PC-3 (cell line): ENCODE results near the gene VCP. TPM values are rescaled to one million over a fixed set of nuclear protein-coding genes. Genes with fewer than 3 reads are reported as not detected.

Experiments
- ATAC-seq: fragments of 200-7000 bp; cut with Tn5 transposase; 2 replicates; pipeline ENCODE4 v1.9.1; 2020; ENCODE audit warnings: mild to moderate bottlenecking, moderate library complexity
- BruUV-seq: library from RNA; stranded (reverse); fragments of 400-500 nt; replicated peaks from 2 replicates; lab custom pipeline; 2021; lab: Mats Ljungman, UMichigan
- CTCF ChIA-PET: fragments of 300-600 bp; sonication (Branson Sonifier 250); formaldehyde crosslinking; loops from one replicate; lab custom pipeline; 2022; ENCODE audit warnings: antibody characterized with exemption; lab: Charles Lee
- POLR2A ChIA-PET: fragments of 300-600 bp; sonication (Branson Sonifier 250); formaldehyde crosslinking; loops from one replicate; lab custom pipeline; 2022; ENCODE audit warnings: antibody characterized with exemption; ENCODE audit not compliant: unreplicated experiment; lab: Charles Lee
- DNase-seq: peaks from one replicate; pipeline ENCODE4 v3.0.0-alpha.2; 2015
- H2AFZ ChIP-seq: fragments of 300-600 bp; sonication (generic); 2 replicates; pipeline ENCODE4 v1.6.0; 2016; ENCODE audit warnings: antibody characterized with exemption, low read length
- H3F3A ChIP-seq: fragments of 300-600 bp; sonication (generic); one replicate; pipeline ENCODE4 v1.6.0; 2017; ENCODE audit warnings: antibody characterized with exemption, low read length, control low read depth, mild to moderate bottlenecking; ENCODE audit not compliant: unreplicated experiment
- H3K27ac ChIP-seq: fragments of 300-600 bp; sonication (generic); 2 replicates; pipeline ENCODE4 v1.5.1; 2016; ENCODE audit warnings: mild to moderate bottlenecking, low read length
- H3K27me3 ChIP-seq: fragments of 300-600 bp; sonication (generic); 2 replicates; pipeline ENCODE4 v1.6.1; 2016; ENCODE audit warnings: low read length, mixed read lengths
- H3K36me3 ChIP-seq: fragments of 300-600 bp; sonication (generic); 2 replicates; pipeline ENCODE4 v1.6.1; 2016; ENCODE audit warnings: low read depth, mixed run types, low read length, mixed read lengths
- H3K4me1 ChIP-seq: fragments of 300-600 bp; sonication (generic); 2 replicates; pipeline ENCODE4 v1.5.1; 2016; ENCODE audit warnings: low read length; ENCODE audit not compliant: insufficient read depth
- H3K4me2 ChIP-seq: fragments of 300-600 bp; sonication (generic); 2 replicates; pipeline ENCODE4 v1.6.0; 2016; ENCODE audit warnings: low read length
- H3K4me3 ChIP-seq: fragments of 300-600 bp; sonication (generic); 2 replicates; pipeline ENCODE4 v1.5.1; 2016; ENCODE audit warnings: mild to moderate bottlenecking, low read length, mixed read lengths
- H3K79me2 ChIP-seq: fragments of 300-600 bp; sonication (generic); 2 replicates; pipeline ENCODE4 v1.6.1; 2017; ENCODE audit warnings: low read length, mixed read lengths
- H3K9ac ChIP-seq: fragments of 300-600 bp; sonication (generic); 2 replicates; pipeline ENCODE4 v1.6.0; 2016; ENCODE audit warnings: mild to moderate bottlenecking, low read length
- H3K9me2 ChIP-seq: fragments of 300-600 bp; sonication (generic); replicated peaks from 2 replicates; pipeline ENCODE4 v1.6.1; 2016; ENCODE audit warnings: mixed run types, low read length, mixed read lengths
- H3K9me3 ChIP-seq: fragments of 300-600 bp; sonication (generic); 2 replicates; pipeline ENCODE4 v1.6.1; 2016; ENCODE audit warnings: low read length, mixed read lengths
- H4K20me1 ChIP-seq: fragments of 300-600 bp; sonication (generic); 2 replicates; pipeline ENCODE4 v1.6.1; 2016; ENCODE audit warnings: low read length, mixed read lengths
- EZH2 ChIP-seq: fragments of 300-600 bp; sonication (generic); IDR thresholded peaks from one replicate; pipeline ENCODE4 v1.6.1; 2017; ENCODE audit warnings: antibody characterized with exemption, mild to moderate bottlenecking, low read length; ENCODE audit not compliant: unreplicated experiment
- EZH2phosphoT487 ChIP-seq: fragments of 300-600 bp; sonication (generic); IDR thresholded peaks from 2 replicates; pipeline ENCODE4 v1.6.1; 2018; ENCODE audit warnings: mild to moderate bottlenecking, antibody characterized with exemption, low read length, borderline replicate concordance
- intact Hi-C: fragments of 100-400 bp; cut with micrococcal nuclease; formaldehyde crosslinking; loops from 2 replicates; pipeline ENCODE4 v1.9.0; 2023
- total RNA-seq: library from RNA; depleted of rRNA; stranded (reverse); fragments of >200 nt; gene quantifications from 2 replicates; pipeline ENCODE4 v1.2.3, GENCODE V29; 2014
- TF ChIP-seq, protein P1 (sequence below): fragments of 300-600 bp; sonication (generic); conservative IDR thresholded peaks from 2 replicates; pipeline ENCODE4 v1.5.1; 2017; ENCODE audit warnings: antibody characterized with exemption, low read depth, mild to moderate bottlenecking, low read length

The VCP gene
- total RNA-seq, 1 experiment from 2014 or later, result 343 TPM

DNA sequence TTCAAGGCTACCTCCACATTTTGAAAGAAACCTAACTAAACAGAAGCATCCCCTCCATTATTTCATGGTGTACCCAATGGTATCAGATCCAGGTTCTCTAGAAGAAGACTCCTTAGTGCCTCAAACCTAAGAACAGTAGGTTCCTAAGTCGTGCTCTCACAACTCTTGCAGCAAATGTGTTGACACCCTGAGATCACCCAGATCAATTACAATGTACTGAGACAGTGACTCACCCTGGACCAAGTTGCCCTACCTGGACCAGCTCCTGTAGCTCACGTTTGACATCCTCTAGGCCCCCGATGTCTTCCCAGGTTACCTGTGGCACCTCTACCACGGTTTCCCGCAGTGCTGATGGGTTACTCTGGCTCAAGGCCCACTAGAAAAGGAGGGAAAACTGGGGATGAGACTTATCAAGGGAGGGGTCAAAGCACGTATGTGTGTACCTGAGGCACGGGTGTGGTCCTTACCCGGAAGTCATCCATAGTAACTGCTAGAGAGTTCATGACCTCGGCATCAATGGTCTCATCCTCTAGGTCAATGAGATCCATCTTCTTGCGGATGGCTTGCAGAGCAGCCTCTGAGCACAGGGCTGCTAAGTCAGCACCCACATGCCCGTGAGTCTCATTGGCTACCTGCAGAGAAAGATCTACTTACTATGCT lies 11.7 kb downstream of the VCP start:
- CTCF ChIA-PET, result no interaction called here
- H3K79me2 ChIP-seq, result peaks cover 14% of the 10 kb centered on the region; the same call in 1 of the 2 replicates
- no peak overlapping the region for H3K4me2 ChIP-seq
- no peak overlapping the region for H3K27ac ChIP-seq
- no peaks in the 10 kb centered on the region for H3K27me3 ChIP-seq
- no peak for DNase-seq
- no peaks in the 10 kb centered on the region for H3F3A ChIP-seq
- no peak for TF ChIP-seq EZH2
- no peak for TF ChIP-seq EZH2phosphoT487
- TF ChIP-seq, protein P1, sequence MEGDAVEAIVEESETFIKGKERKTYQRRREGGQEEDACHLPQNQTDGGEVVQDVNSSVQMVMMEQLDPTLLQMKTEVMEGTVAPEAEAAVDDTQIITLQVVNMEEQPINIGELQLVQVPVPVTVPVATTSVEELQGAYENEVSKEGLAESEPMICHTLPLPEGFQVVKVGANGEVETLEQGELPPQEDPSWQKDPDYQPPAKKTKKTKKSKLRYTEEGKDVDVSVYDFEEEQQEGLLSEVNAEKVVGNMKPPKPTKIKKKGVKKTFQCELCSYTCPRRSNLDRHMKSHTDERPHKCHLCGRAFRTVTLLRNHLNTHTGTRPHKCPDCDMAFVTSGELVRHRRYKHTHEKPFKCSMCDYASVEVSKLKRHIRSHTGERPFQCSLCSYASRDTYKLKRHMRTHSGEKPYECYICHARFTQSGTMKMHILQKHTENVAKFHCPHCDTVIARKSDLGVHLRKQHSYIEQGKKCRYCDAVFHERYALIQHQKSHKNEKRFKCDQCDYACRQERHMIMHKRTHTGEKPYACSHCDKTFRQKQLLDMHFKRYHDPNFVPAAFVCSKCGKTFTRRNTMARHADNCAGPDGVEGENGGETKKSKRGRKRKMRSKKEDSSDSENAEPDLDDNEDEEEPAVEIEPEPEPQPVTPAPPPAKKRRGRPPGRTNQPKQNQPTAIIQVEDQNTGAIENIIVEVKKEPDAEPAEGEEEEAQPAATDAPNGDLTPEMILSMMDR, result no peak
- peaks cover 26% of the 10 kb centered on the region; the same call in 1 of the 2 replicates for H4K20me1 ChIP-seq
- POLR2A ChIA-PET, result no interaction called here
- no peaks in the 10 kb centered on the region for H3K9me2 ChIP-seq
- peaks cover 94% of the 10 kb centered on the region for H3K36me3 ChIP-seq
- no peaks in the 10 kb centered on the region for H3K4me1 ChIP-seq
- ATAC-seq, result no peak
- intact Hi-C loops, result no loop called here
- no peak overlapping the region for H3K4me3 ChIP-seq
- no peak overlapping the region for H3K9ac ChIP-seq
- no peaks in the 10 kb centered on the region for H3K9me3 ChIP-seq
- BruUV-seq, result no TSS peak
- H2AFZ ChIP-seq, result no peak overlapping the region

DNA sequence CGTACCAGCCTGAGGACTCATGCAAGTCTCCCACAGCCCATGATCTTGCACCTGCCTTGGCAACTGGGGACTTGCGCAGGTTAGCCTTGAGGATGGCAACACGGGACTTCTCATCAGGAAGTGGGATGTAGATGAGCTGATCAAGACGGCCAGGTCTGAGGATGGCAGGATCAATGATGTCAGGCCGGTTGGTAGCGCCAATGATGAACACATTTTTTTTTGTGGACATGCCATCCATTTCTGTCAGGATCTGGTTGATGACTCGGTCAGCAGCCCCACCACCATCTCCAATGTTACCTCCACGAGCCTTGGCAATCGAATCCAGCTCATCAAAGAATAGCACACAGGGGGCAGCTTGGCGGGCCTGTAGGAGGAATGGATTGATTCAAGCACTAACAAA lies 13.0 kb downstream of the VCP start:
- Histone ChIP-seq H3K9me3 (no peaks in the 10 kb centered on the region), H3K4me1 (no peaks in the 10 kb centered on the region), H2AFZ (no peak overlapping the region), H3K9ac (no peak overlapping the region), H4K20me1 (peaks cover 20% of the 10 kb centered on the region; the same call in 1 of the 2 replicates), H3K4me2 (no peak overlapping the region), H3K79me2 (0 out of 2 replicates have a peak, but pooled peaks cover 6% of the 10 kb centered on the region), H3K27ac (no peak overlapping the region), H3K4me3 (no peak overlapping the region), H3K27me3 (no peaks in the 10 kb centered on the region), H3K36me3 (peaks cover 90% of the 10 kb centered on the region), H3K9me2 (no peaks in the 10 kb centered on the region), H3F3A (no peaks in the 10 kb centered on the region)
- TF ChIP-seq, protein P1, result no peak
- no peak for TF ChIP-seq EZH2
- no peak for TF ChIP-seq EZH2phosphoT487
- no TSS peak for BruUV-seq
- ATAC-seq (no peak), DNase-seq (no peak)
- ChIA-PET CTCF (no interaction called here), POLR2A (no interaction called here)
- intact Hi-C loops, result no loop called here

DNA sequence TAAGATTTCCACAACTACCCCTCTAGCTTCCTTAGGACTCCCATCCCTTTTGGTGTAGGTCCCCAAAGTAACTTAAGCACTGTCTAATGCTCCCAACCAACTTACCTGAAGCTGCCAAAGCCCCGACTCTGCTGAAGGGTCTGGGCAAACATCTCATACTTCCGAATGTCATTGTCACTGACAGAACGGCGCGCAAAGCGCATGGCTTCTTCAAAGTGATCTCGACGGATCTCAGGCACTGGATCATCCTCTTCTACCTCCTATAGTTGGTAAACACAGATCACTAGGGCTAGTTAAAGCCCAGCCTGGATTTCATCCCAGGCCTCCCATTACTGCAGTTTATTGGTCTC lies 15.2 kb downstream of the VCP start:
- Histone ChIP-seq H3F3A (no peaks in the 10 kb centered on the region), H3K79me2 (no peaks in the 10 kb centered on the region), H3K9me2 (no peaks in the 10 kb centered on the region), H3K27ac (no peak overlapping the region), H3K36me3 (peaks cover 68% of the 10 kb centered on the region), H3K4me2 (no peak overlapping the region), H3K27me3 (no peaks in the 10 kb centered on the region), H3K9ac (no peak overlapping the region), H3K9me3 (no peaks in the 10 kb centered on the region), H2AFZ (no peak overlapping the region), H3K4me3 (no peak overlapping the region), H3K4me1 (no peaks in the 10 kb centered on the region), H4K20me1 (peaks cover 7% of the 10 kb centered on the region; the same call in 1 of the 2 replicates)
- ChIA-PET CTCF (no interaction called here), POLR2A (no interaction called here)
- ATAC-seq (no peak), DNase-seq (no peak)
- TF ChIP-seq EZH2phosphoT487 (no peak), EZH2 (no peak)
- TF ChIP-seq, protein P1, result no peak
- BruUV-seq, result no TSS peak
- intact Hi-C loops, result no loop called here
